SK-N-SH treated with all-trans-retinoic acid at 6 μM for 48 hours (cell line): ENCODE results near the gene TSSK2.

Source experiments
- ATAC-seq: fragments of 200-7000 bp; cut with Tn5 transposase; 3 replicates; pipeline ENCODE4 v1.9.1; 2020; ENCODE audit warnings: mild to moderate bottlenecking, moderate library complexity
- ARNTL ChIP-seq: fragments of 450-650 bp; formaldehyde crosslinking; IDR thresholded peaks from 2 replicates; pipeline ENCODE4 v1.5.0; 2020; ENCODE audit warnings: low read depth, mild to moderate bottlenecking, moderate library complexity, borderline replicate concordance
- CSDC2 ChIP-seq: fragments of 250-450 bp; sonication (Bioruptor Pico); IDR thresholded peaks from 2 replicates; pipeline ENCODE4 v1.5.0; 2020; ENCODE audit warnings: mild to moderate bottlenecking, moderate library complexity
- CSRNP3 ChIP-seq: fragments of 250-450 bp; sonication (Bioruptor Pico); IDR thresholded peaks from 2 replicates; pipeline ENCODE4 v1.5.1; 2021; ENCODE audit warnings: mild to moderate bottlenecking, moderate library complexity
- ESRRG ChIP-seq: fragments of 250-450 bp; sonication (Bioruptor Pico); IDR thresholded peaks from 2 replicates; pipeline ENCODE4 v1.6.1; 2021; ENCODE audit warnings: mild to moderate bottlenecking
- GLIS3 ChIP-seq: fragments of 250-450 bp; sonication (Bioruptor Pico); IDR thresholded peaks from 2 replicates; pipeline ENCODE4 v1.5.0; 2020; ENCODE audit warnings: mild to moderate bottlenecking, moderate library complexity
- OSR1 ChIP-seq: fragments of 250-450 bp; sonication (Bioruptor Pico); IDR thresholded peaks from 2 replicates; pipeline ENCODE4 v1.8.0; 2022; ENCODE audit warnings: moderate library complexity, mild to moderate bottlenecking, inconsistent platforms
- POU6F1 ChIP-seq: fragments of 250-450 bp; sonication (Bioruptor Pico); IDR thresholded peaks from 2 replicates; pipeline ENCODE4 v1.8.0; 2021; ENCODE audit warnings: low read depth, mild to moderate bottlenecking, moderate library complexity, borderline replicate concordance
- PPARA ChIP-seq: fragments of 250-450 bp; sonication (Bioruptor Pico); IDR thresholded peaks from 2 replicates; pipeline ENCODE4 v1.5.0; 2020; ENCODE audit warnings: mild to moderate bottlenecking, borderline replicate concordance
- RARB ChIP-seq: fragments of 250-450 bp; sonication (Bioruptor Pico); IDR thresholded peaks from 2 replicates; pipeline ENCODE4 v1.8.0; 2021; ENCODE audit warnings: mild to moderate bottlenecking, moderate library complexity
- SNAI2 ChIP-seq: fragments of 250-450 bp; sonication (Bioruptor Pico); IDR thresholded peaks from 2 replicates; pipeline ENCODE4 v1.5.0; 2020; ENCODE audit warnings: mild to moderate bottlenecking, moderate library complexity
- TCF4 ChIP-seq: fragments of 250-450 bp; sonication (Bioruptor Pico); IDR thresholded peaks from 2 replicates; pipeline ENCODE4 v1.8.0; 2021; ENCODE audit warnings: mild to moderate bottlenecking, moderate library complexity, borderline replicate concordance
- TOX ChIP-seq: fragments of 250-450 bp; sonication (Bioruptor Pico); IDR thresholded peaks from 2 replicates; pipeline ENCODE4 v1.8.0; 2021; ENCODE audit warnings: mild to moderate bottlenecking, moderate library complexity, borderline replicate concordance
- TSHZ2 ChIP-seq: fragments of 250-450 bp; sonication (Bioruptor Pico); IDR thresholded peaks from 2 replicates; pipeline ENCODE4 v1.5.0; 2020; ENCODE audit warnings: mild to moderate bottlenecking, moderate library complexity
- ZC3H10 ChIP-seq: fragments of 250-450 bp; sonication (Bioruptor Pico); IDR thresholded peaks from 2 replicates; pipeline ENCODE4 v1.5.1; 2021; ENCODE audit warnings: mild to moderate bottlenecking, moderate library complexity
- ZFP30 ChIP-seq: fragments of 450-650 bp; formaldehyde crosslinking; IDR thresholded peaks from 2 replicates; pipeline ENCODE4 v1.5.0; 2022; ENCODE audit warnings: mild to moderate bottlenecking, moderate library complexity
- ZNF565 ChIP-seq: fragments of 450-650 bp; formaldehyde crosslinking; conservative IDR thresholded peaks from 2 replicates; pipeline ENCODE4 v1.5.0; 2020; ENCODE audit warnings: low read depth, mild to moderate bottlenecking, moderate library complexity
- ZNF70 ChIP-seq: fragments of 450-650 bp; formaldehyde crosslinking; IDR thresholded peaks from 2 replicates; pipeline ENCODE4 v1.5.0; 2020; ENCODE audit warnings: mild to moderate bottlenecking, moderate library complexity
- ZNF8 ChIP-seq: fragments of 450-650 bp; formaldehyde crosslinking; IDR thresholded peaks from 2 replicates; pipeline ENCODE4 v1.5.0; 2020; ENCODE audit warnings: mild to moderate bottlenecking, moderate library complexity
- TF ChIP-seq, protein P1 (sequence below): fragments of 250-450 bp; sonication (Bioruptor Pico); IDR thresholded peaks from 2 replicates; pipeline ENCODE4 v1.5.1; 2020; ENCODE audit warnings: low read depth, mild to moderate bottlenecking, moderate library complexity
- TF ChIP-seq, protein P2 (sequence below): fragments of 250-450 bp; sonication (Bioruptor Pico); IDR thresholded peaks from 2 replicates; pipeline ENCODE4 v1.8.0; 2020; ENCODE audit warnings: mild to moderate bottlenecking, moderate library complexity, borderline replicate concordance

Gene TSSK2

GRCh38 chr22:19109198-19110063, 21.7 kb upstream of the TSSK2 start:
- TF ChIP-seq, protein P1, sequence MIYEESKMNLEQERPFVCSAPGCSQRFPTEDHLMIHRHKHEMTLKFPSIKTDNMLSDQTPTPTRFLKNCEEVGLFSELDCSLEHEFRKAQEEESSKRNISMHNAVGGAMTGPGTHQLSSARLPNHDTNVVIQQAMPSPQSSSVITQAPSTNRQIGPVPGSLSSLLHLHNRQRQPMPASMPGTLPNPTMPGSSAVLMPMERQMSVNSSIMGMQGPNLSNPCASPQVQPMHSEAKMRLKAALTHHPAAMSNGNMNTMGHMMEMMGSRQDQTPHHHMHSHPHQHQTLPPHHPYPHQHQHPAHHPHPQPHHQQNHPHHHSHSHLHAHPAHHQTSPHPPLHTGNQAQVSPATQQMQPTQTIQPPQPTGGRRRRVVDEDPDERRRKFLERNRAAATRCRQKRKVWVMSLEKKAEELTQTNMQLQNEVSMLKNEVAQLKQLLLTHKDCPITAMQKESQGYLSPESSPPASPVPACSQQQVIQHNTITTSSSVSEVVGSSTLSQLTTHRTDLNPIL (CRISPR knock-in tag), result no peak
- ATAC-seq, result no peak

- ATAC-seq, result no peak
Measured at GRCh38 chr22:19110064-19110458, 21.0 kb upstream of the TSSK2 start.

More at GRCh38 chr22:19110064-19110458, 21.0 kb upstream of the TSSK2 start:
- no peak for TF ChIP-seq TCF4 (CRISPR knock-in tag)
- TF ChIP-seq CSDC2 (CRISPR knock-in tag), result no peak
- TF ChIP-seq ARNTL (CRISPR knock-in tag), result no peak
- TF ChIP-seq, protein P1 (CRISPR knock-in tag), result no peak
- no peak for TF ChIP-seq ZNF565 (CRISPR knock-in tag)
- TF ChIP-seq ZC3H10 (CRISPR knock-in tag), result no peak
- TF ChIP-seq PPARA (CRISPR knock-in tag), result no peak
- no peak for TF ChIP-seq POU6F1
- TF ChIP-seq, protein P2, sequence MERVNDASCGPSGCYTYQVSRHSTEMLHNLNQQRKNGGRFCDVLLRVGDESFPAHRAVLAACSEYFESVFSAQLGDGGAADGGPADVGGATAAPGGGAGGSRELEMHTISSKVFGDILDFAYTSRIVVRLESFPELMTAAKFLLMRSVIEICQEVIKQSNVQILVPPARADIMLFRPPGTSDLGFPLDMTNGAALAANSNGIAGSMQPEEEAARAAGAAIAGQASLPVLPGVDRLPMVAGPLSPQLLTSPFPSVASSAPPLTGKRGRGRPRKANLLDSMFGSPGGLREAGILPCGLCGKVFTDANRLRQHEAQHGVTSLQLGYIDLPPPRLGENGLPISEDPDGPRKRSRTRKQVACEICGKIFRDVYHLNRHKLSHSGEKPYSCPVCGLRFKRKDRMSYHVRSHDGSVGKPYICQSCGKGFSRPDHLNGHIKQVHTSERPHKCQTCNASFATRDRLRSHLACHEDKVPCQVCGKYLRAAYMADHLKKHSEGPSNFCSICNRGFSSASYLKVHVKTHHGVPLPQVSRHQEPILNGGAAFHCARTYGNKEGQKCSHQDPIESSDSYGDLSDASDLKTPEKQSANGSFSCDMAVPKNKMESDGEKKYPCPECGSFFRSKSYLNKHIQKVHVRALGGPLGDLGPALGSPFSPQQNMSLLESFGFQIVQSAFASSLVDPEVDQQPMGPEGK (CRISPR knock-in tag), result no peak
- no peak for TF ChIP-seq TOX (CRISPR knock-in tag)
- no peak for TF ChIP-seq ZNF70 (CRISPR knock-in tag)
- no peak for TF ChIP-seq ZNF8 (CRISPR knock-in tag)
- no peak for TF ChIP-seq ESRRG (CRISPR knock-in tag)
- no peak for TF ChIP-seq SNAI2 (CRISPR knock-in tag)
- TF ChIP-seq ZFP30, result no peak
- no peak for TF ChIP-seq GLIS3 (CRISPR knock-in tag)
- TF ChIP-seq CSRNP3 (CRISPR knock-in tag), result no peak
- no peak for TF ChIP-seq TSHZ2 (CRISPR knock-in tag)
- TF ChIP-seq RARB (CRISPR knock-in tag), result no peak
- no peak for TF ChIP-seq OSR1 (CRISPR knock-in tag)
- TF ChIP-seq, all 23 proteins: peak for 0
